LNCaP clone FGC (cell line): ENCODE measurements around the gene GPR68.
"Not testable (repeated sequence)": the region's sequence is repeated elsewhere in the genome, so short reads cannot be mapped to it uniquely, and the experiment has no call there.

Source experiments
- DNase-seq: peaks from one replicate; pipeline ENCODE4 v3.0.0-alpha.2; 2011; ENCODE audit warnings: low read depth
- H3K4me3 ChIP-seq: 2 replicates; pipeline ENCODE4 v1.5.1; 2011; ENCODE audit warnings: mild to moderate bottlenecking, low read depth, low read length, control low read depth
- TF ChIP-seq, protein P1 (sequence below): IDR thresholded peaks from 2 replicates; pipeline ENCODE4 v1.5.1; 2012; ENCODE audit warnings: mild to moderate bottlenecking; ENCODE audit not compliant: control insufficient read depth, insufficient read depth; ENCODE audit errors: extremely low read depth

The GPR68 gene

GRCh38 chr14:91229743-91230200 is 14.7 kb downstream of the GPR68 start:
- no peak overlapping the region for H3K4me3 ChIP-seq
- DNase-seq: no peak
- TF ChIP-seq, protein P1, sequence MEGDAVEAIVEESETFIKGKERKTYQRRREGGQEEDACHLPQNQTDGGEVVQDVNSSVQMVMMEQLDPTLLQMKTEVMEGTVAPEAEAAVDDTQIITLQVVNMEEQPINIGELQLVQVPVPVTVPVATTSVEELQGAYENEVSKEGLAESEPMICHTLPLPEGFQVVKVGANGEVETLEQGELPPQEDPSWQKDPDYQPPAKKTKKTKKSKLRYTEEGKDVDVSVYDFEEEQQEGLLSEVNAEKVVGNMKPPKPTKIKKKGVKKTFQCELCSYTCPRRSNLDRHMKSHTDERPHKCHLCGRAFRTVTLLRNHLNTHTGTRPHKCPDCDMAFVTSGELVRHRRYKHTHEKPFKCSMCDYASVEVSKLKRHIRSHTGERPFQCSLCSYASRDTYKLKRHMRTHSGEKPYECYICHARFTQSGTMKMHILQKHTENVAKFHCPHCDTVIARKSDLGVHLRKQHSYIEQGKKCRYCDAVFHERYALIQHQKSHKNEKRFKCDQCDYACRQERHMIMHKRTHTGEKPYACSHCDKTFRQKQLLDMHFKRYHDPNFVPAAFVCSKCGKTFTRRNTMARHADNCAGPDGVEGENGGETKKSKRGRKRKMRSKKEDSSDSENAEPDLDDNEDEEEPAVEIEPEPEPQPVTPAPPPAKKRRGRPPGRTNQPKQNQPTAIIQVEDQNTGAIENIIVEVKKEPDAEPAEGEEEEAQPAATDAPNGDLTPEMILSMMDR: no peak

DNA sequence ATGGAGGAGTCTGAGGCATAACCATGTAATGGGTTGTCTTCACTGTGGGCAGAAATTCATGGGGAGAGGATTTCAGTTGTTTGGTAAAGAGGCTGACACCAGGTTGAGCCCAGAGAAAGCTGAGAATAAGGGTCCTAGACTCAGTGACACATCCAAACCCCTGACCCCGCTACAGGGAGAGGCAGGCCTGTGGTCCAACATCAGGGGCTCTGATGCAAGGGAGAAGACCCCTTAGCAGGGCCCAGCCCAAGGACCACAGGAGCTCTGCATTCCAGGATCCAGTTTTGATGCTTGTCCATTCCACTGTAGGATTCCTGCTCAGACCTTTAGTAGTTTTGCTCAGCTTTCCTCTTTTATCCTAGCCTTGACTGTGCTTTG is 15.5 kb downstream of the GPR68 start:
- no peak overlapping the region for H3K4me3 ChIP-seq
- DNase-seq: no peak
- TF ChIP-seq, protein P1: no peak

- DNase-seq: no peak
- H3K4me3 ChIP-seq: no peak overlapping the region
These were observed 16.1 kb downstream of the GPR68 start for GRCh38 chr14:91228112-91229004.

GRCh38 chr14:91227183-91227628 is 17.3 kb downstream of the GPR68 start:
- TF ChIP-seq, protein P1: no peak
- no peak overlapping the region for H3K4me3 ChIP-seq
- no peak for DNase-seq

More at GRCh38 chr14:91228112-91229004, 16.1 kb downstream of the GPR68 start:
- TF ChIP-seq, protein P1: no peak

DNA sequence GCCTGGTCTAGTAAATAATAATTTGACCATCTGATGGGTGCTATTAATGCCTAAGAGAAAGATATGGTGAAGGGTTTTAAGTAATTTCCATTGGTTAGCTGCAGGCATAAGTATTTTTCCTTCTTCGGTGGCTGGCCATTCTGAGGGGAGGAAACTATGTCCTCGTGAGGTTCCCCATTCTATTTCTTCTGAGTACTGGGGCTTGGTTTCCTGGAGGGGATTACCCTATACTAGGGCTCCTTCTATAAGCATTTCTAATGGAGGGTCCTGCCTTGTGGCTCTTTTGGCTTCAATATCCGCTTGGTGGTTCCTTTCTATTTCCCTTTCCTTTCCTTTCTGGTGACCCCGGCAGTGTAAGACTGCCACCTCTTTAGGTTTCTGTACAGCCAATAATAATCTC is 18.1 kb downstream of the GPR68 start:
- H3K4me3 ChIP-seq, DNase-seq: not testable (repeated sequence)

- DNase-seq: no peak
- no peak overlapping the region for H3K4me3 ChIP-seq
- TF ChIP-seq, protein P1: no peak
These were observed 19.5 kb downstream of the GPR68 start for GRCh38 chr14:91225025-91225424.

GRCh38 chr14:91223028-91223783 is 21.3 kb downstream of the GPR68 start:
- H3K4me3 ChIP-seq: no peak overlapping the region
- TF ChIP-seq, protein P1: no peak
- no peak for DNase-seq
